Activated CD8-positive, alpha-beta memory T cell treated with anti-CD3 and anti-CD28 coated beads, Interleukin-2, amount 50 U/mL, for 1 hour (primary cell): Measurements from ENCODE around the gene IL21R.
A peak's percentile ranks its signal among the peaks of the same experiment; 100 is the strongest.
"Not testable (repeated sequence)": the region's sequence is repeated elsewhere in the genome, so short reads cannot be mapped to it uniquely, and the experiment has no call there.

Source experiments
- DNase-seq: peaks from one replicate; pipeline ENCODE4 v3.0.0-alpha.2; 2020; ENCODE audit errors: extremely low read depth

The IL21R gene

DNA sequence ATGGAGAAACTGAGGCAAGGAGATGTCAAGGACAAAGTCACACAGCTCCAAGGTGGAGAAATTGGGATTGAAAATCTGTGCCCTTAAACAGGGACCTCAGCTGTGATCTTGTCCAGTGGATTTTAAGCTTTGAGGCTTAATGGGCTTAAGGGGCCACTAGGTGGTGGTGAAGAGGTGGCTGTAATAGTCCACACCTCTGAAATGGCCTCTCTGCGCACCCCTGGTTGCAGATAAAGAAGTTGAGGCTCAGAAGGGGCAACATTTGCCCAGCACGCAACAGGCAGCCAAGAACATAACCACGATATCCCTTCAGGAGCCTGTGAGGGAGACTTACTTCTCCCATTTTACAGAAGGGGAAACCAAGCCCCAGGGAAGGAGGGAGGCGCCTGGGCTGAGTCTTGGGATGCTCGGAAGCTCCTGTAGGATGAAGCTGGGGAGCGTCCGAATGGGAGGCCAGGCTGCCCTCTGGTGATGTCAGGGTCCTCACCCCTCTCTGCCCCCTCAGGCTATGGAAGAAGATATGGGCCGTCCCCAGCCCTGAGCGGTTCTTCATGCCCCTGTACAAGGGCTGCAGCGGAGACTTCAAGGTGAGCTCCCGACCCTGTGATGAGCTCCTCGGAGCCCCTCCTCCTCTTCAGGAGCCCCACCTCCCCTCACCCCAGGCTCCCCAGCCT is 43.7 kb downstream of the IL21R start:
- DNase-seq: no peak

DNA sequence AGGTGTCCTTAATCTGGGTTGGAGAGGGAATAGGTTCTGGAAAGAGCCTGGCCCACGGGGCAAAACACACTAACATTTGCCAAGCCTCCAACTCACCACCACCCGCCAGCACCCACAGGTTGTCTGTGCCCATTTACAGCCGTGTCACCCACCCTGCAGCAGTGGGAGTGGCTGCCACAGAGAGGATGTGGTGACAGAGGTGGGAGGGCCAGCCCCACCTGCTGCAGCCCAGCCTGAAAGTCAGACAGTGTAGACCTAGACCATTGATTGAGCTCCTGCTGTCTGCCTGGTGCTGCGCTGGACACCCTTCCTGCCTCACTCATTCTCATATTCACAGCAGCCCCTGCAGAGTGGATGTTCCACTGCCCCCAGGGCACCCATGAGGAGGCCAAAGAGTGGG is 44.7 kb downstream of the IL21R start:
- DNase-seq: peak; percentile 85

DNA sequence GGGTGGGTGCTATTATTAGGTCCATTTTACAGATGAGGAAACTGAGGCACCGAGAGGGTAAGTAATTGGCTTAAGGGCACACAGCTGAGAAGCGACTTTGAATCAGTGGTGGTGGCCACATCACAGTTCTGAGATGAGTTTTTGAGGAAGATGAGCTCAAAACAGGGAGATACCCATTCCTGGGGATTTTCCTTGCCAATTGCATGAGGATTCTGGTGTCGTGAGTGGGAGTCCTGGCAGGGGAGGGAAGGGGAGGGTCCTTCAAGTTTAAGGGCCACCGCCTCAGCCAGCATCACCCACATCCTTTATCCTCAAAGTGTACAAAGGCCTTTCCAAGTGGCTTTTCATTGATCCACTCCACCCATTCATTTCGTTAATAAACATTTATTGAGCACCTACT is 45.3 kb downstream of the IL21R start:
- no peak for DNase-seq

DNA sequence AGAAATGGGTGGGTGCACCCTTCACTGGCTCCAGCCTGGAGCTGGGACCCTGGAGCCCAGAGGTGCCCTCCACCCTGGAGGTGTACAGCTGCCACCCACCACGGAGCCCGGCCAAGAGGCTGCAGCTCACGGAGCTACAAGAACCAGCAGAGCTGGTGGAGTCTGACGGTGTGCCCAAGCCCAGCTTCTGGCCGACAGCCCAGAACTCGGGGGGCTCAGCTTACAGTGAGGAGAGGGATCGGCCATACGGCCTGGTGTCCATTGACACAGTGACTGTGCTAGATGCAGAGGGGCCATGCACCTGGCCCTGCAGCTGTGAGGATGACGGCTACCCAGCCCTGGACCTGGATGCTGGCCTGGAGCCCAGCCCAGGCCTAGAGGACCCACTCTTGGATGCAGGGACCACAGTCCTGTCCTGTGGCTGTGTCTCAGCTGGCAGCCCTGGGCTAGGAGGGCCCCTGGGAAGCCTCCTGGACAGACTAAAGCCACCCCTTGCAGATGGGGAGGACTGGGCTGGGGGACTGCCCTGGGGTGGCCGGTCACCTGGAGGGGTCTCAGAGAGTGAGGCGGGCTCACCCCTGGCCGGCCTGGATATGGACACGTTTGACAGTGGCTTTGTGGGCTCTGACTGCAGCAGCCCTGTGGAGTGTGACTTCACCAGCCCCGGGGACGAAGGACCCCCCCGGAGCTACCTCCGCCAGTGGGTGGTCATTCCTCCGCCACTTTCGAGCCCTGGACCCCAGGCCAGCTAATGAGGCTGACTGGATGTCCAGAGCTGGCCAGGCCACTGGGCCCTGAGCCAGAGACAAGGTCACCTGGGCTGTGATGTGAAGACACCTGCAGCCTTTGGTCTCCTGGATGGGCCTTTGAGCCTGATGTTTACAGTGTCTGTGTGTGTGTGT is 46.8 kb downstream of the IL21R start:
- DNase-seq: no peak

DNA sequence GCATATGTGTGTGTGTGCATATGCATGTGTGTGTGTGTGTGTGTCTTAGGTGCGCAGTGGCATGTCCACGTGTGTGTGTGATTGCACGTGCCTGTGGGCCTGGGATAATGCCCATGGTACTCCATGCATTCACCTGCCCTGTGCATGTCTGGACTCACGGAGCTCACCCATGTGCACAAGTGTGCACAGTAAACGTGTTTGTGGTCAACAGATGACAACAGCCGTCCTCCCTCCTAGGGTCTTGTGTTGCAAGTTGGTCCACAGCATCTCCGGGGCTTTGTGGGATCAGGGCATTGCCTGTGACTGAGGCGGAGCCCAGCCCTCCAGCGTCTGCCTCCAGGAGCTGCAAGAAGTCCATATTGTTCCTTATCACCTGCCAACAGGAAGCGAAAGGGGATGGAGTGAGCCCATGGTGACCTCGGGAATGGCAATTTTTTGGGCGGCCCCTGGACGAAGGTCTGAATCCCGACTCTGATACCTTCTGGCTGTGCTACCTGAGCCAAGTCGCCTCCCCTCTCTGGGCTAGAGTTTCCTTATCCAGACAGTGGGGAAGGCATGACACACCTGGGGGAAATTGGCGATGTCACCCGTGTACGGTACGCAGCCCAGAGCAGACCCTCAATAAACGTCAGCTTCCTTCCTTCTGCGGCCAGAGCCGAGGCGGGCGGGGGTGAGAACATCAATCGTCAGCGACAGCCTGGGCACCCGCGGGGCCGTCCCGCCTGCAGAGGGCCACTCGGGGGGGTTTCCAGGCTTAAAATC is 47.6 kb downstream of the IL21R start:
- peak; percentile 90 for DNase-seq

DNA sequence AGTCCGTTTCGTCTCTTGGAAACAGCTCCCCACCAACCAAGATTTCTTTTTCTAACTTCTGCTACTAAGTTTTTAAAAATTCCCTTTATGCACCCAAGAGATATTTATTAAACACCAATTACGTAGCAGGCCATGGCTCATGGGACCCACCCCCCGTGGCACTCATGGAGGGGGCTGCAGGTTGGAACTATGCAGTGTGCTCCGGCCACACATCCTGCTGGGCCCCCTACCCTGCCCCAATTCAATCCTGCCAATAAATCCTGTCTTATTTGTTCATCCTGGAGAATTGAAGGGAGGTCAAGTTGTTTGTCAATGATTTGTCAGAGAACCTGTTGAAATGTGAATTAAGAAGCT is 48.2 kb downstream of the IL21R start:
- no peak for DNase-seq

DNA sequence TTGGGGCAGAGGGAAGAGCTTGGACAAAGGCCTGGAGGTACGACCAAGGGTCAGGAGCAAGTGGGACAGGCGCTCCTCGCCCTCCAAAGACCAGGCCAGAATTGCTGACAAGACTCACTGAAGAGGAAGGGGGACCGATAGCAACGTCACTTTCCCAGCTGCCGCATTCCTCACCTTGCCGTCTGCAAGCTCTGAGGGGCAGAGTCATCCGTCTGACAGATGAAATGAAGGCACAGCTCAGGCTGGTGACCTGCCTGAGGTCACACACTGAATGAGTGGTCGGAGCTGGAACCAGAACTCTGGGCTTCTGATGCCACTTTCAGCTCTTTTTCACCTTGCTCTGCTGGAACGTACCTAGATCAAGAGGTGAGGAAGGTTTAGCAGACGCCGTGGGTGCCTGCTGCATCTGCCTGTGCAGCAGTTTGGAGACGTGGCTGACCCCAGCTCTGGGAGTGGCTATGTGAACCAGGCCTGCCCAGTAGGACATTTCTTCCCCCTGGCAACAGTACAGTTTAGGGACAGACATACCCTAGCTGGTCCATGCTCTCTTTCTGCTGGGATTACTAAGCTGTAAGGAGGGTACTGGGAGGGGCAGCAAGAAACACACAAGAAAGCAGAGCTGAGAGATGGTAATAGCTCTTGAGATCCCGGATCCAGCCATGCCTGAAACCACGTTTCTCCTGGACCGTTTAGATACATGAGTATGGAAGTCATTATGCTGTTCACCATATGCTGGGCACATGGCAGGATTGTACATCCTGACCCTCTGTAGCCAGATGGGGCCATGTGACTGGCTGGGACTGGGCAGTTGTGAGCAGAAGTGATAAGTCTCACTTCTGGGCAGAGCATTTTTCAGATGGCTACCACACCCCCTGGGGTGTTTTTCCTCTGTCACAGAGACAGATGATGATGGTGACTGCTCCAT is 50.9 kb downstream of the IL21R start:
- no peak for DNase-seq

DNA sequence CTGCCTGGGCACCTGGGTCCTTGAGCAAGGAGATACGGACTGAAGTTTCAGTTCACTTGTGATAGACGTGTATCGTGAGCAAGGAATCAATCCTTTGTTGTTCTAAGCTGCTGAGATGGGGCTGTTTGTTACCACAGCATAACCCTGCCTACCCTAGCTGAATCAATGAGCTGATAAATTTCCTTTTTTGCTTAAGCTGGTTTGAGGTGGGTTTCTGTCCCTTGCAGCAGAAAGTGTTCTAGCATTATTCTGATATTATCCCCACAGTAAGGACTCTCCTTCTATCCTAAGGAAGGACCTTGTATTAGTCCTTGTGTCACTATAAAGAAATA is 51.5 kb downstream of the IL21R start:
- no peak for DNase-seq

DNA sequence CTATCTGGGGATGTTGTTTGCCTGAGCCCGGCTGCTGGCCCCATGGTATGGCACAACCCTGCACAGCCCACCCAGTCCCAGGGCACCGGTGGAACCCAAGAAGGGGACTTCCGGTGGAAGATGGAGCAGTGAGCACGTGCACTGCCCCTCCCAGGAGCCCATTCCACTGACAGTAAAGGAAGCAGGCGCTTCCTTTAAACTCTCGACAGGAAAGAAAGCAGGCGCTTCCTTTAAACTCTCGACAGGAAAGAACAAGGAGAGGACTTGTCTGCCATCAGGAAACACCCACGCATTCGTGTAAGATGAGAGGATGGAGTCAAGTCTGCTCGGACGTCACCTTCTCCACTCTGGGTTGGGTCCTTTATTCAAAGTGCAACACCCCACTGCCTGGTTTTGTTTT is 53.7 kb downstream of the IL21R start:
- no peak for DNase-seq

DNA sequence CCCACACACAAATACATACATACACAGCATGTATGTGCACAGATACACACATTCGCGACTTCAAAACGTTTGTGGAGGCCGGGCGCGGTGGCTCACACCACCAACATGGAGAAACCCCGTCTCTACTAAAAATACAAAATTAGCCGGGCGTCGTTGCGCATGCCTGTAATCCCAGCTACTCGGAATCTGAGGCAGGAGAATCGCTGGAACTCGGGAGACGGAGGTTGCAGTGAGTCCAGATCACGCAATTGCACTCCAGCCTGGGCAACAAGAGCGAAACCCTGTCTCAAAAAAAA is 55.6 kb downstream of the IL21R start:
- not testable (repeated sequence) for DNase-seq

DNA sequence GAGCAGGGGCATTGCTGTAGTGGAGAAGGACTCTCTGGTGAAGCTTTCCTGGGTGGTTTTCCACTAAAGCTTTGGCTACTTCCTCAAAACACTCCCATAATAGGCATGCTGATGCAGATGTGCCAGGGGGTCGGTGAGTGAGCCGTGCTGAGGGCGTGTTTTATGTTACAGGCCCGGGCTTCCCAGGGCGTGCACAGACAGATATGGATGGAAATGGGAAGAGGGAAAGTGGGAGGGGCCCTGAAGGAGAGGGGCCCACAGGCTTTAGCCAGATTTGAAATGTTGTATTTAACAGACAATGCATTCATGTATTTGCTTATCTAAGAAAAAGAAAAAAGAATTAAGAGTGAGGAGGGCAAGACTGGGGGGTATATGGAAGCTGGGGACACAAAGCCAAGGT is 56.3 kb downstream of the IL21R start:
- DNase-seq: no peak

DNA sequence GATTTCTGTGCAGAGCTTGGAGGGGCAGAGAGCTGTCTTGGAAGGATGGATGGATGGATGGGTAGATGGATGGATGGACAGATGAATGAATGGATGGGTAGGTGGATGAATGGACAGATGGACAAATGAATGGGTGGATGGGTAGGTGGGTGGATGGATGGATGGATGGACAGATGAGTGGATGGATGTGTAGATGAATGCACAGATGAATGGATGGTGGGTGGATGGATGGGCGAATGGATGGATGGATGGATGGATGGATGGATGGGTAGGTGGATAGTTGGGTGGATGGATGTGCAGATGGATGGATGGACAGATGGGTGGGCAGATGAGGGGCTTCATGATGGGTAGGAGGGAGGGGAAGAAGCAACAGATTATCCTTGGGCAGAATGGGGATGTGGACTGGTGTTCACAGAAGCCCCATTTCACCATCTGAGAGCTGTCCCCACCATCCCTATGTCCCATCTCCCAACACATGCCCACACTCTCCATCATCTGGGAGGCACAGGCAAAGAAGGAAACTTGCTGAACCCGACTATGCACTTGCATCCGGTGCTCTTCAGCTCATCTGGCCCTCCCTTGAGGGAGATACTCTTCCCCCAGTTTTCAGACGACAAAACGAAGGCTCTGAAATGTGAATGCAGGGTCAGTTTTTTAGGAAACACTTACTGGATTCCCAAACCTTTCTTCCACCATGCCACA is 57.2 kb downstream of the IL21R start:
- no peak for DNase-seq

DNA sequence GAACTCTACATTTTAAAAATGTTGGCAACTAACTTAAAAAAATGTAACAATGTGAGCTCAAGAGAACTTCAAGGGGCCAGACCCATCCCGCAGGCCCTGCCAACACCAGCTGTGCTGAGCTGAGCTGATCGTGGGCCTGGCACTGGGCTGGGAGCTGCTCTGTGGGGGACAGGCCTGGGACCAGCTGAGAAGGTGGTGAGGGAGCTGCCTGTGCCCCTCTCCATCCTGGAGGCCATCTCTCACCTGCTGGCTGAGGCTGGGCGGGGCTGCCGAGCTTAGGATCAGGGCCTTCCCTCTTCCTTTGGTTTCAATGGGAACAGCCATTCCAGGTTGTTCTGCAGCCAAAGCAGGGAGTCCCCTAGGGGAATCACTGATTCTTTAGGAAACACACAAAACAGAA is 58.2 kb downstream of the IL21R start:
- DNase-seq: no peak

DNA sequence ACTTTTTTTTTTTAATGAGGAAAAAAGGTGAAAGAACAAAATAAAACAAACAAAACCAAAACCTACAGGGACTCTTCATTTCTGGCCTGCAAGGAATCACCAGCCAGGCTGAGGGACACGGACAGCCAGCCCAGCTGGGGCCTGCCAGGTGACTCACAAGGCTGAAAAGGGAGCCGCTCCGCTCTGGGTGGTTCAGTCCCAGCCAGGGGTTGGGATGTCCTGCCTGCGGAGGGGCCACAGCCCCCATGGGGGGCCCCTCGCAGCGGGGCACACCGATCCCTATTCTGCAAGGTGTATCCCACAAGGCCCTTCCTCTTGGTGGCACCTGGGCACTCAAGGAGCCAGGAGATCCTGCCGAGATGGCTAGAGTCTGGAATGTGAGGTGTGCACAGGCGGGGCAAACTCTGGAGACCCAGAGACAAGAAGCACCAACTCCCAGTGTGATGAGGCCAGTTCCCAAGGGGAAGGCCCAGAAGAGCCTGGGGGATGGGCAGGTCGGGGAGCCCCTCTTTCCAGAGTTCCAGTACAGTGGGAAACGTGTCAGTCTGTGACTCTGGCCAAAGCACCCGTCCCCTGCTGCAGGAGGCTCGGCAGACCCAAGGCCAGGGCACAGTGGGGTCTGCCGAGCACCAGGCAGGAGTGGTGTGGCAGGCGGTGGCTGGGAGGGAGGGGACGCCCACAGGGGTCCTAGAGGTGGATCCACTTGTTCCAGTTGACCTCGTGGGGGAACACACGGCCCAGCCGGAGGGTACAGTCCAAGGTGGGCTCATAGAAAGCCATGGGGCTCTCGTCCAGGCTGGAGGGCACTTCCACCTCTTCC is 58.9 kb downstream of the IL21R start:
- DNase-seq: no peak

DNA sequence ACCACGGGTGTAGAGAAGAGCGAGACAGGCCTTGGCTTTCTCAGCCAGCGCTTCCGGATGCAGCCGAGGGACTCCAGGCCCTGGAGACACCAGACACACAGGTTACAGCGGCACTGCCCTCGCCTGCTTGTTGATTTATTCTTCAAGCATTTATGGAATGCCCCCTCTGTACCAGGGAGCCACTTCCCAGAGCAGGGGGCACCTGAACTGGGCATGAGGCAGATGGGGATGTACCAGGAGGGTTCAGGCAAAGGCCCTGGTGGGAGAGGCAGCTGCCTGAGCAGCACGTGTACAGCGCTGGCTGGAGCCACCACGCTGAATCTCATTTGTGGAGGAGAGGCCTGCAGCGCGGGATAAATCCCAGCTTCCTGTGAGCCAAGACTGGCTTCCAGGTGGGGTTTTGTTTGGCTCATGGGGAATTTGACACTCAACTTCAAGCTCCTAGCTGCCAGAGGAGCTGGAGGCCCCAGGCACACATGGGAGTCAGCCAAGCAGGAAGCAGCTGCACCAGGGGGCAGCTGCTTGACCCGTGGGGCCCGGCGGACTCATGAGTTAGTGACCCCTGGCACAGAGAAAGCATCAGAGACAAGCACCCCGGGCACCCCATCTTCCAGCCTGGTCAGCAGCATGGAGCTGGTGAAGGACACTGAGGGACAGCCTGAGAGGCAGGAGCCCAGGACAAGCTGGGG is 59.7 kb downstream of the IL21R start:
- DNase-seq: no peak

DNA sequence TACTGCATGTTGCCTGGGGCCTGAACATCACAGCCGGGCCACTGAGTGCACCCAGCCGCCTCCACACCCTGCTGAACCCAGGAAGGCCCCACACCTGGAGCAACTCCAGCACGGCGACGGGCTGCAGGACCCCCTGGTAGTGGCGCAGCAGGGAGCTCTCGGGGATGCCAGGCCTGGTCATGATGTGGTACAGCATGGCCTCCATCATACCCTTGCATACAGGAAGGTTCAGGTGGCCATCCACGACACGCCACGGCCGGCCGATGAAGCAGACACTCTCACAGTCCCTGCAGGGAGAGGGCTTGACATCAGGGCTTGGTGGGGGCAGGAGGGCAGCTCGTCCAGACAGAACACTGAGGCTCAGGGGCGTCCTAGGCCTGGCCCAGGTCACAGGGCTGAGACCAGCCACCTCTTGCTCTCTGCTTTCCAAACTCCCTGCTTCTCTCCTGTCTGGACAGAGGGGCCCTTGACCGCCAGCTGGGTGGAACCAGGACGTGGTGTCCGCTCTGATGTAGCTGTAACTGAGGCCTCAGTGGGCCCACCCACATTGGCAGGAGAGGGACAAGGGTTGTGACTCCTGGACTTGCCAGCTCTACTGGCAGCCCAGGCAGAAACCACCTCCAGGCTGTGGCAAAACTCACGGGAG is 60.3 kb downstream of the IL21R start:
- no peak for DNase-seq

DNA sequence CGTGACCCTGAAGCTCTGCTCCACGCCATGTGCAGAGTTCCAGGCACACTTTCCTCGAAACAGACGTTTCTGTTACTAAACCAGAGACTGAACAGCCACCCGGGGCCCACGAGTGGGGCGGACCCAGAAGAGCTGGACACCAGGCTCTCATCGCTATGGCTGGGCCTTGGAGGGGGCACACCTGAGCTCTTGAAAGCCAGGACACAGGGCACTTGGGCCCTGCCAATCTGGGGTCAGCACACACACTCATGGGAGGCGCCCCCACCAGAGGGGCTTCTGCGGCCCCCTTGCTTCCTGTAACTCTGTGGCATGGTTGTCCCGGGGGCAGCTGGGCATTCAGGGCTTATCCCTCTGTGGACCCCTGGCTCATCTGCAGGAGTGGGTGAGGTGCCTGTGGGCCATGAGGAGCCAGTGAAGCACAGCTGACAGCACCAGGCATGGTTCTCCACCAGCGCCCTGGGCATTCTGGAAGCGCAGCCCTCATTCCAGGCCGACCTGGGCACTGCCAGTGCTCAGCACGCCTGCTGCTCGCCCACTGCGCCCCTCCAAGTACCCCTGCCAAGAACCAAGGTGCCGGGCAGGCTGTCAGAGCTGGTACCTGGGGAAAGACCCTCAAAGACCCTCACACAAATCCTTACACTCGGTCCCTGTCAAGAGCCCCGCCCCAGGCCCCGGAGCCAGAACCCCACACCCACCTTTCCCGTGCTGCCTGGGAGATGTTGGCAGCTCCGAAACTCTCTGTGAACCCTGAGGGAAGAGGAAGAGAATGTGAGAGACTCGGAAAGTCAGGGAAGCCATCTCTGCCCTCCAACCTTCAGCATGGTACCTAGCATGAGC is 61.1 kb downstream of the IL21R start:
- no peak for DNase-seq
